Activated T-cell treated with anti-CD3 and anti-CD28 coated beads, Interleukin-2, amount 50 U/mL, for 72 hours (primary cell): Measurements from ENCODE around the gene LRRC8C. TPM values are rescaled to one million over a fixed set of nuclear protein-coding genes. Genes with fewer than 3 reads are reported as not detected.
"Not testable (repeated sequence)": the region's sequence is repeated elsewhere in the genome, so short reads cannot be mapped to it uniquely, and the experiment has no call there.

ENCODE experiments used
- ATAC-seq, 2 donors: fragments of 150-1000 bp; cut with Tn5 transposase; replicated peaks in 1 of 2; 2 replicates each; pipeline ENCODE4 v1.10.0; 2021; ENCODE audit warnings: moderate library complexity in 2 of 2, mild to moderate bottlenecking in 1 of 2
- DNase-seq, 2 donors: peaks; one replicate each; pipeline ENCODE4 v3.0.0; 2021 to 2022; ENCODE audit warnings: mixed read lengths in 1 of 2
- H3K27ac Mint-ChIP-seq: one replicate; pipeline ENCODE4 v1.8.0; 2022; ENCODE audit warnings: mild to moderate bottlenecking, moderate library complexity, mixed read lengths
- H3K27me3 Mint-ChIP-seq: one replicate; pipeline ENCODE4 v1.8.0; 2022; ENCODE audit warnings: low read depth, mixed read lengths
- H3K36me3 Mint-ChIP-seq, 2 donors: one replicate each; pipeline ENCODE4 v1.8.0; 2022; ENCODE audit warnings: mixed read lengths in 2 of 2, mild to moderate bottlenecking in 1 of 2; ENCODE audit not compliant: insufficient read depth in 2 of 2
- H3K4me1 Mint-ChIP-seq: one replicate; pipeline ENCODE4 v1.8.0; 2022; ENCODE audit warnings: low read depth, mixed read lengths
- H3K4me3 Mint-ChIP-seq, 2 donors: one replicate each; pipeline ENCODE4 v1.8.0; 2022; ENCODE audit warnings: mild to moderate bottlenecking in 2 of 2, mixed read lengths in 2 of 2, moderate library complexity in 2 of 2
- H3K9me3 Mint-ChIP-seq, 2 donors: one replicate each; pipeline ENCODE4 v1.8.0; 2022; ENCODE audit warnings: mixed read lengths in 2 of 2
- total RNA-seq, 2 donors: library from RNA; stranded (reverse); gene quantifications; one replicate each; pipeline ENCODE4 v1.2.3, GENCODE V29; 2022

LRRC8C gene
- total RNA-seq, 2 donors from 2014 or later: 33.1 to 36.7 TPM

GRCh38 chr1:89692601-89693521 lies 59.9 kb downstream of the LRRC8C start:
- H3K27me3 Mint-ChIP-seq: no peaks in the 10 kb centered on the region
- H3K4me3 Mint-ChIP-seq: peak overlapping the region; percentile 13 to 42
- peaks cover 20 to 29% of the 10 kb centered on the region in 2 donors for H3K36me3 Mint-ChIP-seq
- peak overlapping the region; percentile 89 for H3K27ac Mint-ChIP-seq
- ATAC-seq (peak; percentile 14 to 39), DNase-seq (no peak)
- H3K4me1 Mint-ChIP-seq: peaks cover 89% of the 10 kb centered on the region
- H3K9me3 Mint-ChIP-seq: no peaks in the 10 kb centered on the region

- peak overlapping the region; percentile 8 to 58 for H3K4me3 Mint-ChIP-seq
- H3K9me3 Mint-ChIP-seq: no peaks in the 10 kb centered on the region
- peaks cover 92% of the 10 kb centered on the region for H3K4me1 Mint-ChIP-seq
- H3K27me3 Mint-ChIP-seq: no peaks in the 10 kb centered on the region
- ATAC-seq: peak; percentile 42 to 58
- H3K27ac Mint-ChIP-seq: peak overlapping the region; percentile 92
- H3K36me3 Mint-ChIP-seq: peaks cover 14 to 24% of the 10 kb centered on the region in 2 donors
- no peak for DNase-seq
Measured at GRCh38 chr1:89695847-89696246, 62.9 kb downstream of the LRRC8C start.

DNA sequence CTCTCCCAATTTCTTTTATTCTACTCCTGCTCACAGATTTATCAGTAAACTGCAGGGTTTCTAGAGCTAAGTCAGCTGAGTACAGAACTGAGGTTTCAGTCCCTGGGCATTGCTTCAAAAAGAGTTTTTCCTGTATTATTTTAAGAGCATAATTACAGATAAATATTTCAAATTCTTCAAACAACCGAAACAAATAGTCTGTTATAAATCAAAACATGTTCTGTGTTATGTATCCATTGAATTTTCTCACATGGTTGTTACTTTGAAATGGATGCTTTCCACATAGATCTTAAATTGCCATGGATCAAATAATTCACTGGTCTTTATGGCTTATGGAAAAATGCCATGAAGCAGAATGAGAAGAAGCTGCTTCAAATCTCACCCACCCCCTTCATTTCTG lies 64.5 kb downstream of the LRRC8C start:
- Mint-ChIP-seq H3K27ac (peak overlapping the region; percentile 100), H3K4me3 (peak overlapping the region in 1 of 2 donors; percentile 88), H3K4me1 (peaks cover 99% of the 10 kb centered on the region), H3K36me3 (peaks cover 14 to 33% of the 10 kb centered on the region in 2 donors), H3K9me3 (no peaks in the 10 kb centered on the region), H3K27me3 (no peaks in the 10 kb centered on the region)
- no peak for DNase-seq
- ATAC-seq: no peak

DNA sequence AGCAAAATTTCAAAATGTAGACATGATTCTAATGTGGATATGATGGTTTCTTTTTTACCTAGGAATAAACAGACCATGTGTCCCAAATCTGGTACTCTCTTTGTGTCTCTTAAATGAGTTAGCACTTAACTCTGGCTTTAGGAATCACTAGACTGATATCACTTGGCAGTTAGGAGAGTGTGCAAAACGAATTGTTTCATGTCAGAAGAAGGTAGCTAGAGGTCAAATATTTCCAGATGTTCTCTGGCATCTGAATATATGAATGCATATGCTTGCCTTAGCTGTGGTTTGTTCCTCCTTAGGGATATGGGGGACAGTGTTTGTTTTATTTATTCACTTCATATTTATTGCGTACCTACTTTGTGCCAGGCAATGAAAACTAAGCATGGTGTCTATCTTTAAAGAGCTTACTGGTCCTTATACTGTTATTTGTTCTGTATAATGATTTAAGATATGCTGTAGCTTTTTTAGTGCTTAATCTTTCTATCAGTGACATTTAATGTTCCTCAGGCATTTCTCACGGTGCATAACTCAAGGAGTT lies 65.2 kb downstream of the LRRC8C start:
- H3K36me3 Mint-ChIP-seq: peaks cover 12 to 34% of the 10 kb centered on the region in 2 donors

GRCh38 chr1:89698624-89699023 lies 65.7 kb downstream of the LRRC8C start:
- peaks cover 96% of the 10 kb centered on the region for H3K4me1 Mint-ChIP-seq
- ATAC-seq: no peak

More for the DNA sequence above, 65.2 kb downstream of the LRRC8C start:
- peak overlapping the region; percentile 100 for H3K27ac Mint-ChIP-seq
- H3K4me1 Mint-ChIP-seq: peaks cover 98% of the 10 kb centered on the region
- DNase-seq (no peak), ATAC-seq (no peak)
- no peaks in the 10 kb centered on the region for H3K27me3 Mint-ChIP-seq
- no peaks in the 10 kb centered on the region for H3K9me3 Mint-ChIP-seq
- H3K4me3 Mint-ChIP-seq: peak overlapping the region in 1 of 2 donors; percentile 88

GRCh38 chr1:89699451-89699986 lies 66.6 kb downstream of the LRRC8C start:
- no peaks in the 10 kb centered on the region for H3K27me3 Mint-ChIP-seq
- H3K4me1 Mint-ChIP-seq: peaks cover 89% of the 10 kb centered on the region
- H3K36me3 Mint-ChIP-seq: peaks cover 17 to 45% of the 10 kb centered on the region in 2 donors
- peaks cover 0 to 5% of the 10 kb centered on the region in 2 donors for H3K9me3 Mint-ChIP-seq
- H3K4me3 Mint-ChIP-seq: peak overlapping the region; percentile 59 to 88
- no peak for DNase-seq
- H3K27ac Mint-ChIP-seq: peak overlapping the region; percentile 100
- peak in 1 of 2 donors; percentile 33 for ATAC-seq

More at GRCh38 chr1:89698624-89699023, 65.7 kb downstream of the LRRC8C start:
- peaks cover 0 to 1% of the 10 kb centered on the region in 2 donors for H3K9me3 Mint-ChIP-seq
- peaks cover 13 to 37% of the 10 kb centered on the region in 2 donors for H3K36me3 Mint-ChIP-seq
- peak overlapping the region; percentile 100 for H3K27ac Mint-ChIP-seq
- H3K4me3 Mint-ChIP-seq: peak overlapping the region; percentile 59 to 88
- no peak for DNase-seq
- H3K27me3 Mint-ChIP-seq: no peaks in the 10 kb centered on the region

DNA sequence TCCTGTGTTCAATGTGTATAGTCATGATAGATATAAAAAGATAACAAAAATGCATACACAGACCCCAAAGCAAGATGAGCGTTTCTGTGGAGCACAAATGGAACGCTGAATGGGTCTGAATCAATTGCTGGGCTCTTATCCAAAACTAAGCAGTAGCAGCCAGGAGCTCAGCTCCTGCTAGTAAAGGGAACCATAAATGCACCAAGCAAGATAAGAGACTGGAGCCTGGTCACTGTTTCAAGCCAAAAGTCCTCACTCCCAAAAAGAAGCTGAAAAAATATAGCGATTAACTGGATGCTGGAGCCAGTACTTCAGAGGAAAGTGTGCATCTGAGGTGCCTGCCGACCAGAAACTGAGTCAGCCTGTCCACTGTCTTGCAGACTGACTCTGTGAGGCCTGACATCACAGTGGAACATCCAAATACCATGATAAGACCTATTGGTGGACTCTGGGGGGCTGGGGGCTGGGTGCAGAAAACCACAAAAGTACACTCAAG lies 68.9 kb downstream of the LRRC8C start:
- Mint-ChIP-seq H3K4me3 (no peak overlapping the region), H3K4me1 (peaks cover 66% of the 10 kb centered on the region), H3K27ac (peak overlapping the region; percentile 100)

DNA sequence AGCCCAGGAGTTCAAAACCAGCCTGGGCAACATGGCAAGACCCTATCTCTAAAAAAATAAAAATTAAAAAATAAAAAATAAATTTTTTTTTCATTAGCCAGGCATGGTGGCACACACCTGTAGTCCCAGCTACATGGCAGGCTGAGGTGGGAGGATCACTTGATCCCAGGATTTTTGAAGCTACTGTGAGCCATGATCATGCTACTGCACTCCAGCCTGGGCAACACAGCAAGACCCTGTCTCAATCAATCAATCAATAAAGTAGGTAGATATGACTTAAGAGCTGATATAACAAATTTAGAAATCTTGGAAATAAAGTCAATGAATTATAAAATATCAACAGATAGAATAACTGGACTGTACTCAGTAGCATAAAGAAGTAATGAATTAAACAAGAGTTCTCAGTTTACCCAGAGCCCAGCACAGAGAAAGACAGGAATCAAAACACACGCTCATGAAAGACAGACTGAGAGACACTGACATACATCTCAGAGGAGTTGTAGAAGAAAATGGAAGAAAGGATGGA lies 69.7 kb downstream of the LRRC8C start:
- no peak overlapping the region for H3K4me3 Mint-ChIP-seq
- peaks cover 0 to 5% of the 10 kb centered on the region in 2 donors for H3K9me3 Mint-ChIP-seq
- H3K27me3 Mint-ChIP-seq: no peaks in the 10 kb centered on the region
- peaks cover 14 to 43% of the 10 kb centered on the region in 2 donors for H3K36me3 Mint-ChIP-seq
- DNase-seq (no peak), ATAC-seq (no peak)
- peak overlapping the region; percentile 14 for H3K27ac Mint-ChIP-seq
- peaks cover 58% of the 10 kb centered on the region for H3K4me1 Mint-ChIP-seq

More for the DNA sequence above, 68.9 kb downstream of the LRRC8C start:
- Mint-ChIP-seq H3K27me3 (no peaks in the 10 kb centered on the region), H3K36me3 (peaks cover 14 to 43% of the 10 kb centered on the region in 2 donors), H3K9me3 (peaks cover 0 to 5% of the 10 kb centered on the region in 2 donors)
- ATAC-seq (peak; percentile 64 to 69), DNase-seq (peak in 1 of 2 donors; percentile 20)

DNA sequence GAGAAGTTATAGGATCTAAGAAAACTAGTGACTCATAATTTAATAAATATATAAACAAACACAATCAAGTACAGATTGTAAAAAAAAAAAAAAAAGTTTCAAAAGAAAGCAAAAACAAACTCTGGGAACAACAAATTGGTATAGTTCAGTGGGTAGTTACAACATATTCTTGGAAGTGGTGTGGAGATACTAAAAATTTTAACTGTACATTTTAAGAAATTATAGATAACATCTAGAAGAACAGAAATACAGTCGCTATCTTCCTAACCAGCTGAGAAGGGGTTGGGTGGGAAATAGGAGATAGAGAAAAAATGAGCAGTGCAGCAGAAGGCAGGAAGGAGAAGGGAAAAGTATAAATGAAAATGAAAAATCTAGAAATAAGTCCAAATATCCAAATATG lies 70.5 kb downstream of the LRRC8C start:
- no peak overlapping the region for H3K27ac Mint-ChIP-seq
- H3K9me3 Mint-ChIP-seq: peaks cover 0 to 5% of the 10 kb centered on the region in 2 donors
- peaks cover 49% of the 10 kb centered on the region for H3K4me1 Mint-ChIP-seq
- DNase-seq (no peak), ATAC-seq (no peak)
- H3K4me3 Mint-ChIP-seq: no peak overlapping the region
- no peaks in the 10 kb centered on the region for H3K27me3 Mint-ChIP-seq
- peaks cover 16 to 49% of the 10 kb centered on the region in 2 donors for H3K36me3 Mint-ChIP-seq

- no peak overlapping the region for H3K4me3 Mint-ChIP-seq
- no peaks in the 10 kb centered on the region for H3K27me3 Mint-ChIP-seq
- H3K27ac Mint-ChIP-seq: peak overlapping the region; percentile 44
- ATAC-seq (no peak), DNase-seq (no peak)
- H3K4me1 Mint-ChIP-seq: peaks cover 44% of the 10 kb centered on the region
- H3K9me3 Mint-ChIP-seq: peaks cover 0 to 5% of the 10 kb centered on the region in 2 donors
- H3K36me3 Mint-ChIP-seq: peaks cover 12 to 50% of the 10 kb centered on the region in 2 donors
Measured at GRCh38 chr1:89704014-89704413, 71.1 kb downstream of the LRRC8C start.

DNA sequence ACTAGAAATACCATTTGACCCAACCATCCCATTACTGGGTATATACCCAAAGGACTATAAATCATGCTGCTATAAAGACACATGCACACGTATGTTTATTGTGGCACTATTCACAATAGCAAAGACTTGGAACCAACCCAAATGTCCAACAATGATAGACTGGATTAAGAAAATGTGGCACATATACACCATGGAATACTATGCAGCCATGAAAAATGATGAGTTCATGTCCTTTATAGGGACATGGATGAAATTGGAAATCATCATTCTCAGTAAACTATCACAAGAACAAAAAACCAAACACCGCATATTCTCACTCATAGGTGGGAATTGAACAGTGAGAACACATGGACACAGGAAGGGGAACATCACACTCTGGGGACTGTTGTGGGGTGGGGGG lies 72.0 kb downstream of the LRRC8C start:
- H3K9me3 Mint-ChIP-seq, H3K27ac Mint-ChIP-seq, H3K27me3 Mint-ChIP-seq, ATAC-seq, H3K4me3 Mint-ChIP-seq, DNase-seq: not testable (repeated sequence)
- Mint-ChIP-seq H3K4me1 (peaks cover 36% of the 10 kb centered on the region), H3K36me3 (peaks cover 8 to 50% of the 10 kb centered on the region in 2 donors)

DNA sequence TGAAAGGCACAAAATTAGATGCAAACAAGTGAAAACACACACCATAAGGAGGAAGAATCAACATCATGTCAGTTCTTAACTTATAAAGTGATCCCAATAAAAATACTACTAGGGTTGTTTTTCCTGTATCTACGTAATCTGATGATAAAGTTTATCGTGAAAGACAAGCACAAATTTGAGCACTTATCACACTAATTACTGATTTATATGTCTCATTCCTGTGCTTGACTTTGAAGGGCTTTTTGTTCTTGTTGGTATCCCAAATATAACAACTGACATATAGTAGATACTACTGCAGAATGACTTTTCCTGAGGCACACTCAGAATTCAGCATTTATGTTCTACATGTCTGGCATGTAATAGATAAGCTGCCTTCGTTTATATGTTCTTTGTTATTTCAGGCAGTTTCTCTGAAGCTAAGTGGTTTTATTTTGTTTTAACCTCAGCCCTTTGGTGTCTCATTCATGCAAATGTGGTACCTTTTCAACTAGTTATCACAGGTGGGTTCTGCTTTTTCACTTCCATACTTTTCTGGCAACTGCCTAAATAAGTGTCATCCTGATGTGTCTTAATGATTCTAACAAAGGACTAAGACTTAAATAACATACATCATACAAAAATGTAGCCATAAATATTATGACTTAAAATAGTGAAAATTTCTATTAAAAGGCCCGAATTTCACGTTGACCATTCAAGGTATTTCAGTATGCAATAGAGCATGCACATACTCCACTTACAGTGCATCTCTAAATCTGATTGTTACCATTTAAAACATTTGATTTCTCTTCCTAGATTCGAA lies 73.2 kb downstream of the LRRC8C start:
- peaks cover 28% of the 10 kb centered on the region for H3K4me1 Mint-ChIP-seq
- peaks cover 0 to 5% of the 10 kb centered on the region in 2 donors for H3K9me3 Mint-ChIP-seq
- ATAC-seq (no peak), DNase-seq (no peak)
- no peaks in the 10 kb centered on the region for H3K27me3 Mint-ChIP-seq
- peak overlapping the region; percentile 39 for H3K27ac Mint-ChIP-seq
- peaks cover 8 to 43% of the 10 kb centered on the region in 2 donors for H3K36me3 Mint-ChIP-seq
- no peak overlapping the region for H3K4me3 Mint-ChIP-seq
